HEK293 (cell line): Measurements from ENCODE around the gene NBPF3.

Experiments used
- CTCF ChIA-PET: fragments of 350-600 bp; formaldehyde crosslinking; extraction: SDS; loops from one replicate; lab custom pipeline; 2021; ENCODE audit warnings: antibody characterized with exemption; lab: Yijun Ruan, JAX
- POLR2A ChIA-PET: fragments of 300-600 bp; formaldehyde crosslinking; extraction: SDS; loops from one replicate; lab custom pipeline; 2020; ENCODE audit warnings: antibody characterized with exemption, inconsistent platforms; lab: Yijun Ruan, JAX
- H3K27ac ChIP-seq: fragments of 200-500 bp; sonication (Bioruptor generic); 2 replicates; pipeline ENCODE4 v1.5.1; 2014; ENCODE audit warnings: low read depth, low read length, control low read depth, inconsistent platforms; ENCODE audit errors: extremely low read depth
- H3K36me3 ChIP-seq, 2 experiments: fragments of 200-500 bp in 1 of 2; sonication (Bioruptor generic) in 1 of 2; 1 replicate in 1 of 2; 2 replicates in 1 of 2; pipeline ENCODE4 v1.5.1; 2014 to 2017; ENCODE audit warnings: inconsistent platforms in 2 of 2, low read length in 2 of 2; ENCODE audit not compliant: control insufficient read depth in 2 of 2, insufficient read depth in 1 of 2
- H3K4me1 ChIP-seq: fragments of 200-500 bp; sonication (Bioruptor generic); 2 replicates; pipeline ENCODE4 v1.5.1; 2014; ENCODE audit warnings: mild to moderate bottlenecking, low read length, inconsistent platforms; ENCODE audit not compliant: control insufficient read depth, insufficient read depth
- H3K4me3 ChIP-seq: 2 replicates; pipeline ENCODE4 v1.5.1; 2011; ENCODE audit warnings: low read depth, mild to moderate bottlenecking, control low read depth, low read length, moderate library complexity
- H3K9me3 ChIP-seq: fragments of 200-500 bp; sonication (Bioruptor generic); 2 replicates; pipeline ENCODE4 v1.5.1; 2014; ENCODE audit warnings: low read depth, low read length, inconsistent platforms; ENCODE audit not compliant: control insufficient read depth, insufficient read depth
- CTCF ChIP-seq: fragments of 450-650 bp; formaldehyde crosslinking; IDR thresholded peaks from 2 replicates; pipeline ENCODE4 v1.5.1; 2016; ENCODE audit warnings: missing biosample characterization, missing genetic modification characterization
- EGR2 ChIP-seq: fragments of 450-650 bp; formaldehyde crosslinking; IDR thresholded peaks from 2 replicates; pipeline ENCODE4 v1.5.1; 2016; ENCODE audit warnings: low read depth, missing biosample characterization, missing genetic modification characterization
- GLIS1 ChIP-seq: fragments of 450-650 bp; formaldehyde crosslinking; IDR thresholded peaks from 2 replicates; pipeline ENCODE4 v1.5.1; 2016; ENCODE audit warnings: missing biosample characterization, missing genetic modification characterization
- WT1 ChIP-seq: fragments of 450-650 bp; formaldehyde crosslinking; IDR thresholded peaks from 2 replicates; pipeline ENCODE4 v1.5.1; 2016; ENCODE audit warnings: missing biosample characterization, missing genetic modification characterization
- ZIC2 ChIP-seq: fragments of 450-650 bp; formaldehyde crosslinking; IDR thresholded peaks from 2 replicates; pipeline ENCODE4 v1.5.1; 2016; ENCODE audit warnings: missing biosample characterization, missing genetic modification characterization
- ZNF223 ChIP-seq: fragments of 450-650 bp; formaldehyde crosslinking; IDR thresholded peaks from 2 replicates; pipeline ENCODE4 v1.5.1; 2016; ENCODE audit warnings: missing biosample characterization, missing genetic modification characterization
- ZNF311 ChIP-seq: fragments of 450-650 bp; formaldehyde crosslinking; IDR thresholded peaks from 2 replicates; pipeline ENCODE4 v1.5.1; 2017; ENCODE audit warnings: missing biosample characterization, missing genetic modification characterization, borderline replicate concordance
- ZNF529 ChIP-seq: fragments of 450-650 bp; formaldehyde crosslinking; IDR thresholded peaks from 2 replicates; pipeline ENCODE4 v1.5.1; 2017; ENCODE audit warnings: missing genetic modification characterization, missing biosample characterization; ENCODE audit not compliant: insufficient replicate concordance
- ZNF623 ChIP-seq: fragments of 450-650 bp; formaldehyde crosslinking; IDR thresholded peaks from 2 replicates; pipeline ENCODE4 v1.5.1; 2016; ENCODE audit warnings: missing biosample characterization, missing genetic modification characterization
- ZNF704 ChIP-seq: fragments of 450-650 bp; formaldehyde crosslinking; IDR thresholded peaks from 2 replicates; pipeline ENCODE4 v1.5.1; 2016; ENCODE audit warnings: missing biosample characterization, missing genetic modification characterization
- ZSCAN4 ChIP-seq: fragments of 450-650 bp; formaldehyde crosslinking; IDR thresholded peaks from 2 replicates; pipeline ENCODE4 v1.5.1; 2017; ENCODE audit warnings: missing biosample characterization, missing genetic modification characterization
- ZXDB ChIP-seq: fragments of 450-650 bp; formaldehyde crosslinking; IDR thresholded peaks from 2 replicates; pipeline ENCODE4 v1.5.1; 2016; ENCODE audit warnings: missing biosample characterization, missing genetic modification characterization
- TF ChIP-seq, protein P1 (sequence below): fragments of 450-650 bp; IDR thresholded peaks from 2 replicates; pipeline ENCODE4 v1.5.1; 2018; ENCODE audit warnings: missing biosample characterization, mild to moderate bottlenecking, missing genetic modification characterization
- TF ChIP-seq, protein P2 (sequence below): fragments of 450-650 bp; formaldehyde crosslinking; IDR thresholded peaks from 2 replicates; pipeline ENCODE4 v1.5.0; 2017; ENCODE audit warnings: missing biosample characterization, missing genetic modification characterization, borderline replicate concordance
- TF ChIP-seq, protein P3 (sequence below): fragments of 450-650 bp; formaldehyde crosslinking; IDR thresholded peaks from 2 replicates; pipeline ENCODE4 v1.5.1; 2016; ENCODE audit warnings: missing biosample characterization, missing genetic modification characterization
- TF ChIP-seq, protein P4 (sequence below): fragments of 450-650 bp; formaldehyde crosslinking; IDR thresholded peaks from 2 replicates; pipeline ENCODE4 v1.5.1; 2016; ENCODE audit warnings: missing biosample characterization, missing genetic modification characterization
- TF ChIP-seq, protein P5 (sequence below): fragments of 450-650 bp; formaldehyde crosslinking; IDR thresholded peaks from 2 replicates; pipeline ENCODE4 v1.5.1; 2016; ENCODE audit warnings: missing biosample characterization, missing genetic modification characterization
- TF ChIP-seq, protein P6 (sequence below): fragments of 450-650 bp; formaldehyde crosslinking; IDR thresholded peaks from 2 replicates; pipeline ENCODE4 v1.5.1; 2016; ENCODE audit warnings: missing biosample characterization, missing genetic modification characterization

Gene NBPF3

GRCh38 chr1:21496886-21497285, 56.9 kb downstream of the NBPF3 start (continued):
- TF ChIP-seq, protein P1, sequence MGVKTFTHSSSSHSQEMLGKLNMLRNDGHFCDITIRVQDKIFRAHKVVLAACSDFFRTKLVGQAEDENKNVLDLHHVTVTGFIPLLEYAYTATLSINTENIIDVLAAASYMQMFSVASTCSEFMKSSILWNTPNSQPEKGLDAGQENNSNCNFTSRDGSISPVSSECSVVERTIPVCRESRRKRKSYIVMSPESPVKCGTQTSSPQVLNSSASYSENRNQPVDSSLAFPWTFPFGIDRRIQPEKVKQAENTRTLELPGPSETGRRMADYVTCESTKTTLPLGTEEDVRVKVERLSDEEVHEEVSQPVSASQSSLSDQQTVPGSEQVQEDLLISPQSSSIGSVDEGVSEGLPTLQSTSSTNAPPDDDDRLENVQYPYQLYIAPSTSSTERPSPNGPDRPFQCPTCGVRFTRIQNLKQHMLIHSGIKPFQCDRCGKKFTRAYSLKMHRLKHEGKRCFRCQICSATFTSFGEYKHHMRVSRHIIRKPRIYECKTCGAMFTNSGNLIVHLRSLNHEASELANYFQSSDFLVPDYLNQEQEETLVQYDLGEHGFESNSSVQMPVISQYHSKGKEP: no peak
- TF ChIP-seq ZNF704 (tag by site-specific recombination): no peak
- TF ChIP-seq WT1: no peak
- TF ChIP-seq, protein P2, sequence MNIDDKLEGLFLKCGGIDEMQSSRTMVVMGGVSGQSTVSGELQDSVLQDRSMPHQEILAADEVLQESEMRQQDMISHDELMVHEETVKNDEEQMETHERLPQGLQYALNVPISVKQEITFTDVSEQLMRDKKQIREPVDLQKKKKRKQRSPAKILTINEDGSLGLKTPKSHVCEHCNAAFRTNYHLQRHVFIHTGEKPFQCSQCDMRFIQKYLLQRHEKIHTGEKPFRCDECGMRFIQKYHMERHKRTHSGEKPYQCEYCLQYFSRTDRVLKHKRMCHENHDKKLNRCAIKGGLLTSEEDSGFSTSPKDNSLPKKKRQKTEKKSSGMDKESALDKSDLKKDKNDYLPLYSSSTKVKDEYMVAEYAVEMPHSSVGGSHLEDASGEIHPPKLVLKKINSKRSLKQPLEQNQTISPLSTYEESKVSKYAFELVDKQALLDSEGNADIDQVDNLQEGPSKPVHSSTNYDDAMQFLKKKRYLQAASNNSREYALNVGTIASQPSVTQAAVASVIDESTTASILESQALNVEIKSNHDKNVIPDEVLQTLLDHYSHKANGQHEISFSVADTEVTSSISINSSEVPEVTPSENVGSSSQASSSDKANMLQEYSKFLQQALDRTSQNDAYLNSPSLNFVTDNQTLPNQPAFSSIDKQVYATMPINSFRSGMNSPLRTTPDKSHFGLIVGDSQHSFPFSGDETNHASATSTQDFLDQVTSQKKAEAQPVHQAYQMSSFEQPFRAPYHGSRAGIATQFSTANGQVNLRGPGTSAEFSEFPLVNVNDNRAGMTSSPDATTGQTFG (tag by site-specific recombination): no peak

DNA sequence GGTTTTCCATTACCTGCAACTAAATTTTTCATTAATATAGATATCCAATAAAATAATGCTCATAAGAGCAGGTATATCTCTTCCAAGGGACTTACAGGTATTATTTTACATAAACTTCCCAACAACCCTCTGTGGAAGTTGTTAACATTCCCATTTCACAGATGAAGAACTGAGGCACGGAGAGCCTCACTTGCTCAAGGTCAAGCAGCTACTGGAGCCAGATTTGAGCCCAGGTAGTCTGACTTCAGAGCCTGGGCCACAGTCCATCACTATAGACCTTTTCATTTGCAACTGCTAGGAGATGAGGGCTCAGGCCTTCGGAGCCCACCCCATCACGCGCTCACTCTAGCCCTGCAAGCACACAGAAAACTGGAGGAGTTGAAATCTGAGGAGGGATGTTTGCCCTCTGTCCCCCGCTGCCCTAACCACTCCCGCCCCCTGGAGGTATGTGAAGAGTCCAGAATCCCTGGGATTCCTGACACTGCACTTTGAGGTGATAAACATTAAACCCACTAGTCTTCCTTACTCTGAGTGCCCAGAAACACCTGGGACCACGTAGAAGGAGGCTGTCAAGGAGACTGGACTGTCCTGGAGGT, 57.6 kb downstream of the NBPF3 start:
- ChIA-PET POLR2A (no interaction called here), CTCF (interaction anchor here (1.5 to 2.8 kb wide), 2 partner anchors 12 to 127 kb away, joined by 5 to 8 read pairs; partner anchors contain the start of gene ALPL)
- H3K9me3 ChIP-seq: no peaks in the 10 kb centered on the region
- H3K4me3 ChIP-seq: no peak overlapping the region
- no peaks in the 10 kb centered on the region for H3K36me3 ChIP-seq
- no peaks in the 10 kb centered on the region for H3K4me1 ChIP-seq
- H3K27ac ChIP-seq: no peak overlapping the region
- TF ChIP-seq, protein P3, sequence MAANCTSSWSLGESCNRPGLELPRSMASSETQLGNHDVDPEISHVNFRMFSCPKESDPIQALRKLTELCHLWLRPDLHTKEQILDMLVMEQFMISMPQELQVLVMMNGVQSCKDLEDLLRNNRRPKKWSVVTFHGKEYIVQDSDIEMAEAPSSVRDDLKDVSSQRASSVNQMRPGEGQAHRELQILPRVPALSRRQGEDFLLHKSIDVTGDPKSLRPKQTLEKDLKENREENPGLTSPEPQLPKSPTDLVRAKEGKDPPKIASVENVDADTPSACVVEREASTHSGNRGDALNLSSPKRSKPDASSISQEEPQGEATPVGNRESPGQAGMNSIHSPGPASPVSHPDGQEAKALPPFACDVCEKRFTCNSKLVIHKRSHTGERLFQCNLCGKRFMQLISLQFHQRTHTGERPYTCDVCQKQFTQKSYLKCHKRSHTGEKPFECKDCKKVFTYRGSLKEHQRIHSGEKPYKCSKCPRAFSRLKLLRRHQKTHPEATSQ (tag by site-specific recombination): no peak
- no peak for TF ChIP-seq ZXDB (tag by site-specific recombination)
- TF ChIP-seq EGR2: peak; percentile 23; the same call in 1 of the 2 replicates
- TF ChIP-seq, protein P4, sequence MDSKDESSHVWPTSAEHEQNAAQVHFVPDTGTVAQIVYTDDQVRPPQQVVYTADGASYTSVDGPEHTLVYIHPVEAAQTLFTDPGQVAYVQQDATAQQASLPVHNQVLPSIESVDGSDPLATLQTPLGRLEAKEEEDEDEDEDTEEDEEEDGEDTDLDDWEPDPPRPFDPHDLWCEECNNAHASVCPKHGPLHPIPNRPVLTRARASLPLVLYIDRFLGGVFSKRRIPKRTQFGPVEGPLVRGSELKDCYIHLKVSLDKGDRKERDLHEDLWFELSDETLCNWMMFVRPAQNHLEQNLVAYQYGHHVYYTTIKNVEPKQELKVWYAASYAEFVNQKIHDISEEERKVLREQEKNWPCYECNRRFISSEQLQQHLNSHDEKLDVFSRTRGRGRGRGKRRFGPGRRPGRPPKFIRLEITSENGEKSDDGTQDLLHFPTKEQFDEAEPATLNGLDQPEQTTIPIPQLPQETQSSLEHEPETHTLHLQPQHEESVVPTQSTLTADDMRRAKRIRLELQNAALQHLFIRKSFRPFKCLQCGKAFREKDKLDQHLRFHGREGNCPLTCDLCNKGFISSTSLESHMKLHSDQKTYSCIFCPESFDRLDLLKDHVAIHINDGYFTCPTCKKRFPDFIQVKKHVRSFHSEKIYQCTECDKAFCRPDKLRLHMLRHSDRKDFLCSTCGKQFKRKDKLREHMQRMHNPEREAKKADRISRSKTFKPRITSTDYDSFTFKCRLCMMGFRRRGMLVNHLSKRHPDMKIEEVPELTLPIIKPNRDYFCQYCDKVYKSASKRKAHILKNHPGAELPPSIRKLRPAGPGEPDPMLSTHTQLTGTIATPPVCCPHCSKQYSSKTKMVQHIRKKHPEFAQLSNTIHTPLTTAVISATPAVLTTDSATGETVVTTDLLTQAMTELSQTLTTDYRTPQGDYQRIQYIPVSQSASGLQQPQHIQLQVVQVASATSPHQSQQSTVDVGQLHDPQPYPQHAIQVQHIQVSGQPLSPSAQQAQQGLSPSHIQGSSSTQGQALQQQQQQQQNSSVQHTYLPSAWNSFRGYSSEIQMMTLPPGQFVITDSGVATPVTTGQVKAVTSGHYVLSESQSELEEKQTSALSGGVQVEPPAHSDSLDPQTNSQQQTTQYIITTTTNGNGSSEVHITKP: no peak
- TF ChIP-seq ZNF623 (tag by site-specific recombination): no peak
- TF ChIP-seq CTCF (tag by site-specific recombination): no peak
- TF ChIP-seq, protein P5, sequence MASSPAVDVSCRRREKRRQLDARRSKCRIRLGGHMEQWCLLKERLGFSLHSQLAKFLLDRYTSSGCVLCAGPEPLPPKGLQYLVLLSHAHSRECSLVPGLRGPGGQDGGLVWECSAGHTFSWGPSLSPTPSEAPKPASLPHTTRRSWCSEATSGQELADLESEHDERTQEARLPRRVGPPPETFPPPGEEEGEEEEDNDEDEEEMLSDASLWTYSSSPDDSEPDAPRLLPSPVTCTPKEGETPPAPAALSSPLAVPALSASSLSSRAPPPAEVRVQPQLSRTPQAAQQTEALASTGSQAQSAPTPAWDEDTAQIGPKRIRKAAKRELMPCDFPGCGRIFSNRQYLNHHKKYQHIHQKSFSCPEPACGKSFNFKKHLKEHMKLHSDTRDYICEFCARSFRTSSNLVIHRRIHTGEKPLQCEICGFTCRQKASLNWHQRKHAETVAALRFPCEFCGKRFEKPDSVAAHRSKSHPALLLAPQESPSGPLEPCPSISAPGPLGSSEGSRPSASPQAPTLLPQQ (tag by site-specific recombination): no peak
- no peak for TF ChIP-seq ZSCAN4 (tag by site-specific recombination)
- TF ChIP-seq ZNF529 (tag by site-specific recombination): no peak
- no peak for TF ChIP-seq ZNF311
- TF ChIP-seq GLIS1 (tag by site-specific recombination): no peak
- peak; percentile 8; the same call in 1 of the 2 replicates for TF ChIP-seq ZIC2 (tag by site-specific recombination)
- no peak for TF ChIP-seq ZNF223 (tag by site-specific recombination)
- TF ChIP-seq, protein P6, sequence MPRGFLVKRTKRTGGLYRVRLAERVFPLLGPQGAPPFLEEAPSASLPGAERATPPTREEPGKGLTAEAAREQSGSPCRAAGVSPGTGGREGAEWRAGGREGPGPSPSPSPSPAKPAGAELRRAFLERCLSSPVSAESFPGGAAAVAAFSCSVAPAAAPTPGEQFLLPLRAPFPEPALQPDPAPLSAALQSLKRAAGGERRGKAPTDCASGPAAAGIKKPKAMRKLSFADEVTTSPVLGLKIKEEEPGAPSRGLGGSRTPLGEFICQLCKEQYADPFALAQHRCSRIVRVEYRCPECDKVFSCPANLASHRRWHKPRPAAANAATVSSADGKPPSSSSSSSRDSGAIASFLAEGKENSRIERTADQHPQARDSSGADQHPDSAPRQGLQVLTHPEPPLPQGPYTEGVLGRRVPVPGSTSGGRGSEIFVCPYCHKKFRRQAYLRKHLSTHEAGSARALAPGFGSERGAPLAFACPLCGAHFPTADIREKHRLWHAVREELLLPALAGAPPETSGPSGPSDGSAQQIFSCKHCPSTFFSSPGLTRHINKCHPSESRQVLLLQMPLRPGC: no peak
